Ishikawa (cell line): ENCODE measurements around the gene NBAS.

Experiments
- CEBPB ChIP-seq: IDR thresholded peaks from 2 replicates; pipeline ENCODE4 v1.6.1; 2012
- CREB1 ChIP-seq: IDR thresholded peaks from 2 replicates; pipeline ENCODE4 v1.6.1; 2012; ENCODE audit warnings: low read depth
- EGR1 ChIP-seq: IDR thresholded peaks from 2 replicates; pipeline ENCODE4 v1.6.1; 2012
- EP300 ChIP-seq: IDR thresholded peaks from 2 replicates; pipeline ENCODE4 v1.6.1; 2012; ENCODE audit warnings: borderline replicate concordance
- FOXM1 ChIP-seq: IDR thresholded peaks from 2 replicates; pipeline ENCODE4 v1.6.1; 2012; ENCODE audit warnings: low read depth, borderline replicate concordance
- NFIC ChIP-seq: IDR thresholded peaks from 2 replicates; pipeline ENCODE4 v1.6.1; 2012
- RAD21 ChIP-seq: IDR thresholded peaks from 2 replicates; pipeline ENCODE4 v1.6.1; 2012; ENCODE audit warnings: low read depth
- REST ChIP-seq: IDR thresholded peaks from 2 replicates; pipeline ENCODE4 v1.6.1; 2012; ENCODE audit warnings: low read depth, mild to moderate bottlenecking
- TAF1 ChIP-seq: IDR thresholded peaks from 2 replicates; pipeline ENCODE4 v1.6.1; 2012; ENCODE audit warnings: low read depth, mild to moderate bottlenecking
- TCF12 ChIP-seq: IDR thresholded peaks from 2 replicates; pipeline ENCODE4 v1.6.1; 2012; ENCODE audit warnings: low read depth
- TEAD4 ChIP-seq: IDR thresholded peaks from 2 replicates; pipeline ENCODE4 v1.6.1; 2012
- YY1 ChIP-seq: IDR thresholded peaks from 2 replicates; pipeline ENCODE4 v1.6.1; 2012; ENCODE audit warnings: low read depth
- ZBTB7A ChIP-seq: IDR thresholded peaks from 2 replicates; pipeline ENCODE4 v1.6.1; 2012; ENCODE audit warnings: low read depth
- TF ChIP-seq, protein P1 (sequence below): IDR thresholded peaks from 2 replicates; pipeline ENCODE4 v1.6.1; 2012
- TF ChIP-seq, protein P2 (sequence below): IDR thresholded peaks from 2 replicates; pipeline ENCODE4 v1.6.1; 2012

Gene NBAS

DNA sequence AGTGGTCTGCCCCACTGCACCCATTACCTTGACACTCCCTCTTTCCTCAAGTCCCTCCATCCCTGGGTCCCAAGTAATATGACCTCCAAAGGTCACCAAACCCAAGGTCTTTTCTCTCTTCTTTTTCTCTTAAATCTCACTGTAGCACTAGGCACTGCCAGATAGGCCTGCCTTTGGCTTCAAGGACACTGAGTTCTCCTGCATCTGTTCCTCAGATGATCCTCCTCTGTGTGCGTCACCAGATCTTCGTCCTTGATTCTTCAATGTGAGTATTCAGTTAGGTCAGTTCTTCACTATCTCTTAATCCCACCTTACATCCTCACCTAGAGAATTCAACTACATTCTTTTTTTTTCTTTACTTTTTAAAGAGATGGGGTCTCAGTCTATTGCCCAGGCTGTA, 249.2 kb downstream of the NBAS start:
- TF ChIP-seq CEBPB, result no peak

- TF ChIP-seq, protein P1, sequence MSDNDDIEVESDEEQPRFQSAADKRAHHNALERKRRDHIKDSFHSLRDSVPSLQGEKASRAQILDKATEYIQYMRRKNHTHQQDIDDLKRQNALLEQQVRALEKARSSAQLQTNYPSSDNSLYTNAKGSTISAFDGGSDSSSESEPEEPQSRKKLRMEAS, result no peak
- TF ChIP-seq REST (no peak), TCF12 (no peak), FOXM1 (no peak), TEAD4 (no peak), ZBTB7A (no peak), RAD21 (no peak)
- TF ChIP-seq, protein P2, sequence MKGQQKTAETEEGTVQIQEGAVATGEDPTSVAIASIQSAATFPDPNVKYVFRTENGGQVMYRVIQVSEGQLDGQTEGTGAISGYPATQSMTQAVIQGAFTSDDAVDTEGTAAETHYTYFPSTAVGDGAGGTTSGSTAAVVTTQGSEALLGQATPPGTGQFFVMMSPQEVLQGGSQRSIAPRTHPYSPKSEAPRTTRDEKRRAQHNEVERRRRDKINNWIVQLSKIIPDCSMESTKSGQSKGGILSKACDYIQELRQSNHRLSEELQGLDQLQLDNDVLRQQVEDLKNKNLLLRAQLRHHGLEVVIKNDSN, result no peak
Observed at GRCh38 chr2:15311201-15311907, 249.8 kb downstream of the NBAS start.

DNA sequence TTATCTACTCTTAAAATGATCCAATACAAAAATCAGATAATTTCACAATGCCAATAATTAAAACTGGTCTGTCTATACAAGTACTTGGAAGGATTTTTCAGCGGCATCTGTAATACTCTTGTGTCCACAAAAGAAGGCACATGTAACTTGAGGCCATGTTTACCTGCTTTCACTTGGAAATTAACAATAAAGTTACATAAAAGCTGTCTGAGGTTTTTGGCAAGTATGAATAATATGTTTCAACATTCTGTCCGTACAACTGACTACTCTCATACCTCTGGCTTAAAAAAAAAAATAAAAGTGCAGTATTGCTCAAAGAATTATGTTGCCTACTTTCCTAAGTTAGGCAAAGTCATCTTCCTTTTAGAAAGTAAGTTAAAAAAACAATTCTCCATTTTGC, 253.6 kb downstream of the NBAS start:
- TF ChIP-seq, protein P1, result no peak
- TF ChIP-seq CREB1, result no peak
- TF ChIP-seq EP300, result no peak

GRCh38 chr2:15306706-15307105, 254.4 kb downstream of the NBAS start:
- no peak for TF ChIP-seq ZBTB7A
- TF ChIP-seq TCF12, result no peak
- TF ChIP-seq CEBPB, result no peak
- TF ChIP-seq, protein P2, result no peak
- no peak for TF ChIP-seq CREB1
- no peak for TF ChIP-seq RAD21
- TF ChIP-seq NFIC, result no peak
- TF ChIP-seq TAF1, result no peak
- no peak for TF ChIP-seq EP300
- no peak for TF ChIP-seq EGR1
- TF ChIP-seq, protein P1, result no peak
- TF ChIP-seq FOXM1, result no peak

- no peak for TF ChIP-seq CREB1
- TF ChIP-seq EP300, result no peak
- TF ChIP-seq RAD21, result no peak
- no peak for TF ChIP-seq CEBPB
- TF ChIP-seq, protein P2, result no peak
- no peak for TF ChIP-seq TEAD4
- TF ChIP-seq, protein P1, result no peak
- no peak for TF ChIP-seq TCF12
- TF ChIP-seq TAF1, result no peak
- no peak for TF ChIP-seq NFIC
Observed at GRCh38 chr2:15303874-15304273, 257.3 kb downstream of the NBAS start.

- no peak for TF ChIP-seq RAD21
- TF ChIP-seq FOXM1, result no peak
- TF ChIP-seq ZBTB7A, result no peak
- TF ChIP-seq, protein P1, result no peak
- no peak for TF ChIP-seq EGR1
- TF ChIP-seq YY1, result no peak
- no peak for TF ChIP-seq EP300
- no peak for TF ChIP-seq REST
- no peak for TF ChIP-seq NFIC
- TF ChIP-seq CREB1, result no peak
- TF ChIP-seq CEBPB, result no peak
- TF ChIP-seq, protein P2, result no peak
- TF ChIP-seq TAF1, result no peak
Observed at GRCh38 chr2:15302154-15302553, 259.0 kb downstream of the NBAS start.
